Measurements from ENCODE around the gene TRMT61A.

TRMT61A gene

DNA sequence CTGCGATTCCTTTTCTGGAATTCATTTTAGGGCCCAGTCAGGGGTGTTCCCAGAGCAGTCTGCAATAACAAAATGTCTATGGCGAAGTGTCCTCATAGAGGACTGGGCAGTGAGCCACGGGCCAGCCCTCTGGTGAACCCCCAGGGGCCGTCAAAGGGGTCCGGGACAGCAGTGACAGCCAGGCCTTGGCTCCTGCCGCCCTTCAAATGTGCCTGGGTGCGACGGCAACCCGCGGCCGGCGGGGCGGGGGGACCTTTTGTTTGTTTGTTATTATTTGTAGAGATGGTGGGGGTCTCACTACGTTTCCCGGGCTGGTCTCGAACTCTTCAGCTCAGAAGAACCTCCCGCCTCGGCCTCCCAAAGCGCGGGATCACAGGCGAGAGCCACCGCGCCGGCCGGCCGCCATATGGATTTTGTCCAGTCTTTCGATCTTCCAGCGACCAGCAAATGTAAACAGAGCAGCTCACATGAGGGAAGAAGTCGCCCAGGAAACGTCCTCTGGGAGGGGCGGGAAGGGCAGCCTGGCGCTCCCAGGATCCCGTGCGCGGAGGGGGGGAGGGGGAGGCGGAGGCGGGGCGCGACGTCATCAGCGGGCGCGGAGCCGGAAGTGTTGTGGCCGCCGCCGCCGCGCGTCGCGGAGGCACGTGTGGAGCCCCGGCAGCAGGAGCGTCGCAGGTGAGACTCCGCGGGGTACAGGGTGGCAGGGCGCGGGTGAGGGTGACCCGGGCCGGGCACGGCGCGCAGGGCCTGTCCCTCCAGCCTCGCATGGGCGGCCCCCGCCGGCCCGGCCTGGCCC lies at the start of gene TRMT61A:
Gene TRMT61A (plus strand): TSS at position 610 of the 796 bp plus-strand sequence. CDS start 783 bp downstream, outside the sequence.
- DNase-seq (ENCODE audit: low read depth), result peak; percentile 69

DNA sequence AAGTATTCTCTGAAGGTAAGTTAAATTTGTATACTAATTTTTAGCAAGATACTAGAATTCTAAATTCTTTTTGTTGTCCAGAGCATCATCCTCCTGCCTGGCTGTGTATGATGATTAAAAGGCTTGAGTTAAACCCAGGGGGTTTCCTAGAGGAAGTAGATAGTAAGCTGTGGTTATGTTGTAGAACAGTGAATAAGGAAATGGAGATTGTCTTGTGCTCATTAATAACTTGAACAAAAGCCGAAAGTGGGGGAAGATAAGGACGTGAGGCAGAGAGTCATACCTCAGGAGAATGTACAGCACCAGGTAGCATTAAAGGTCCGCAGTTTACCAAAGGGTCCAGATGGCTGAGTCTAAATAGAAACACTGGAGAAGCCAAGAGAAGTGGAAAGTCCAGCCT lies 48.4 kb upstream of the TRMT61A start:
- DNase-seq (ENCODE audit: low read depth), result no peak

DNA sequence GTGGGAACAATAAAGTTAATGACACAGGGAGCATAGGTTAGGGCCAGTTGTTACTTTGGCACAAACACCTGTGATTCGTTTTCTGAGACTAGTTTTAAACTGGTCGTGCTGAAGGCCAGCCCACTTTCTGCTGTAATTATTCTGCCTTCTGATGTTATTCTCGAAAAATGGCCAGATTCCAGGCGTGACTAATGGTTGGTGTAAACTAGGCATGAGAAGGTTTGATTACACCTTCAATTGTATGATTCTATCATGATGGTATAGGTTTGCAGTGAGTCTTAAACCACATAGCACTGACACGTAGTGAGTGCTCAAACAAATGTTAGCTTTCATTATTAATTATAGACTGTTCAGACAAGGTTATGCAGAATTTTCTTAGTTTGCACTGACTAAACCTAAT lies 45.4 kb upstream of the TRMT61A start:
- DNase-seq (ENCODE audit: low read depth), result no peak

DNA sequence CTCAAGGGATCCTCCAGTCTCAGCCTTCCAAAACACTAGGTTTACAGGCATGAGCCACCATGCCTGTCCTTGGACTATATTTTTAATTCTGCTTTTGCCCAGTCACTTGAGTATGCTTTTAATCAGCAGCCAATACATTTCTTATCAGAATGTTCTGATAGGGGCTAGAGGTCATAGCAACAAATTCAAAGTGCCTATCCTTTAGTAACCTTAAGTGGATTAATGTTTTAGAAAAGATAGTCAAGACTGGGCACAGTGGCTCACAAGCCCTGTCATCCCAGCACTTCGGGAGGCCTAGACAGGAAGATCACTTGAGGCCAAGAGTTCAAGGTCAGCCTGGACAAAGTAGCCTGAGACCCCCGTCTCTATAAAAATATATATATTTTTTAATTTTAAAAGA lies 43.5 kb upstream of the TRMT61A start:
- no peak for DNase-seq (ENCODE audit: low read depth)

DNA sequence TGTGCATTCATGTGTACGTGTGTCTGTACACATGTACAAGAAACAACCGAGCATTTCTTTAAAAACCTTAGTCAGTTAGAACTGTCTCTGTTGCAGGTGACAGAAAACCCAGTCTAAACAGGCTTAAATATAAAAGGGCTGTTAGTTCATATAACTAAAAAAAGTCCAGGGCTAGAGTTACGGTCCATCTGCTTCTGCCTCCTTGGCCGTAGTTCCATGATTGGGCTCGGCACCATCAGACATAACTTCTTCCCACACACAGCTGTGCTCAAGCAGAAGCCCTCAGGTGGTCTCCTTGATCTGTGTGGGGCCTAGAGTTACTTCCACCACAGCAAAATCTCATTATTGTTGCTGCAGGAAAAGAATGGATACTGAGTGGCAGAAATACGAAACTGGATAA lies 40.9 kb upstream of the TRMT61A start:
- DNase-seq (ENCODE audit: low read depth), result no peak

DNA sequence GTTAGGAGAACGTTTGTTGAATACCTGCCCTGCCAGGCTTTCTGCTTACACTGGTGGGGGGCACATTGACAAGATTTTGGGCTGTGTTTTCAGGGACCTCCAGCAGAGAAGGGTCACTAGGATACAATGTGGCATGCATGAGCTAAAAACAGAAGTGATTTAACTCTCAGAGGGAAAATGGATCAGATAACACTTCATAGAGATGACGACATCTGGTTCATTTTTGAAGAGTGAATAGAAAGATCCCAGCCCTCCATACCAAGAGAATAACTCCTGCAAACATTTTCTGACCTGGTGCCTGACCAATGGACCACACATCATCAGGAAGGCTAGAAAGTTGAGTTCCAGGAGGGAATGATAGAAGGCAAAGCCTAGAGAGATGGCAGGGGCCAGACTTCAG lies 40.0 kb upstream of the TRMT61A start:
- DNase-seq (ENCODE audit: low read depth), result no peak

DNA sequence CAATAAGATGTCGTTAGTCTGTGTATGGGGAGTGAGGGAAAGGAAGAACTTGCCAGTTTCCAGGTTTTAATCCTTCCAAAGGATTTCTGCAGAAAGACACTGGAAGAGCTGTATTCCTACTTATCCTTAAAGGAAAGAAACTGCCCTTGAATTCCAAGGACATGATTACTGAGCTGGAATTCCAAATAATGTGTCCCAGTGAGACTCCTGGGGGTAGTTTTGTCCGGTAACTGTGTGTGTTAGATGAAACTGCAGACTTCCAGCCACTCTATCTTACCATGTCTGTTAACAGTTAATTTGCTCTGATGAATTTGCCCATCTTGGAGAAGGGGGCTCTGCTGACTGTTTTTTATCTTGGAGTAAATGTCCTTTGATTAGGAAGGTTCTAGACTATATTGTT lies 39.4 kb upstream of the TRMT61A start:
- no peak for DNase-seq (ENCODE audit: low read depth)

DNA sequence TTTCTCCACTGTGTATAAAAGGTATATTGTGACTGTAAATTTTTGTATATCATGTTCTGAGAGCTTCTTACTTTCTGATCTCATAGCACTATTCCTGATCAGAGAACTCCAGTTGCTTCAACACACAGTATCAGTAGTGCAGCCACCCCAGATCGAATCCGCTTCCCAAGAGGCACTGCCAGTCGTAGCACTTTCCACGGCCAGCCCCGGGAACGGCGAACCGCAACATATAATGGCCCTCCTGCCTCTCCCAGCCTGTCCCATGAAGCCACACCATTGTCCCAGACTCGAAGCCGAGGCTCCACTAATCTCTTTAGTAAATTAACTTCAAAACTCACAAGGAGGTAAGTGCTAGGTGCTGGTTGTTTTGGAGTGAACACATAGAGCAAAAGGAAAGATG lies 37.3 kb upstream of the TRMT61A start:
- no peak for DNase-seq (ENCODE audit: low read depth)

DNA sequence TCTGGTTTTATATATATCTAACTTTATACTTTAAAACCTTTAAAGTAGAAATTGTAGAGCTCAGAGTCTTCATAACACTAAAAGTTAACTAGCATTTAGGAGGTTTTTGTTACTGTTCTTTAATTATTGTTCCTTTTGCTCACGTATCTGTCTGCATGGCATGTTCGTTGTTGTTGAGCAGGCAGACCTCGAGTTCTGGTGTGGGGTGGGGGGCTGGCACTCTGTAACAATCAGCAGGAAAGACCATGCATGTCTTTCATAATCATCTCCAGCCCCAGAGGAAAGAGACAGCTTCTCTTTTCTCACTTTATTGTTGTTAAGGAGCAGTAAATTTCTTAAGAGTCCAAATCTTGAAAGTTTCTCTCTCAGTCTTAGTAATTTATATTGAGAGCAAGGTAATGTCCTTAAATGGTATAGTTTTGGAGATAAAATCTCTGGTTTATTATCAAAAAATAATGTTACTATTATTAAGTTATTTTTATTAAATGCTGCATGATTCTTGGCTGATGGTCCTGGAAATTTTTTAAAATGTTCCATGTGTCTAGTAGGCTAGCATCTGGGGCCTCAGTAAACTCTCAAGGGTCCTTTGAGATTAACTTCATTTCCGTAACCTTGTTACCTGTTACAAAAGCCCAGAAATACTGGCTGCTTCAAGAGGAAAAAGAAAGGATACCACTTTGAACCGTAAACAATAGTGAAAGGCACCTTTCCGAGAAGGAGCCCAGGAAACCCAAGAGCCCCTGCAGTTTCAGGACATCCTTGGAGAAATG lies 36.7 kb upstream of the TRMT61A start:
- no peak for DNase-seq (ENCODE audit: low read depth)

DNA sequence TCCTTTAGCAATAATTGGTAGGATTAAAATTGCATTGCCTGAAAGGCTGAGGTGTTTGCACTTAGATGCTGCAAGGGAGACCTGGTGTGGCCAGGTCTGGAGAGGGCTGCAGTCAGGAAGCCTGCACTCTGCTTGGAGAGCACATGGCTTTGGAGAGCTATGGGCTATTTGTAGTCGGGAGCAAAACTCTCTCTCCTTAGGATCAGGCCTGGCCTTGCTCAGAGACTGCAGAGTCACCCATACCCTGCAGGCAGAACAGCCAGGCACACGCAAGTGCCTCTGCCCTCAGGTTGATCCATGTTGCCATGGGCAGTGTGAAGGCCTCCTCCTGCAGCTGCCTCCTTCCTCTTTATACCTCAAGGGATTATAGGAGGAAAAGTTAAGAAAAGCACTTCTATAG lies 33.1 kb upstream of the TRMT61A start:
- DNase-seq (ENCODE audit: low read depth), result no peak

DNA sequence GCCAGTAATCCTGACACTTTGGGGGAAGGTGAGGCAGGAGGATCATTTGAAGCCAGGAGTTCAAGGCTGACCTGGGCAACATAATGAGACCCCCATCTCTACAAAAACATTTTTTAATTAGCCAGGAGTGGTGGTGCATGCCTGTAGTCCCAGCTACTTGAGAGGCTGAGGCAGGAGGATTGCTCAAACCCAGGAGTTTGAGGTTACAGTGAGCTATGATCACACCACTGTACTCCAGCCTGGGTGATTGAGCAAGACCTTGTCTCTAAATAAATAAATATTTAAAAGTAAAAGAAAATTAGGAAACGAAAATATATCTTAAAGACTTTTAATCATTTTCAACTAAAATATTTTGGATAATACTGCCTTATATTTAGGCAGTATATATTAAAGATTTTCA lies 32.2 kb upstream of the TRMT61A start:
- DNase-seq (ENCODE audit: low read depth), result no peak

DNA sequence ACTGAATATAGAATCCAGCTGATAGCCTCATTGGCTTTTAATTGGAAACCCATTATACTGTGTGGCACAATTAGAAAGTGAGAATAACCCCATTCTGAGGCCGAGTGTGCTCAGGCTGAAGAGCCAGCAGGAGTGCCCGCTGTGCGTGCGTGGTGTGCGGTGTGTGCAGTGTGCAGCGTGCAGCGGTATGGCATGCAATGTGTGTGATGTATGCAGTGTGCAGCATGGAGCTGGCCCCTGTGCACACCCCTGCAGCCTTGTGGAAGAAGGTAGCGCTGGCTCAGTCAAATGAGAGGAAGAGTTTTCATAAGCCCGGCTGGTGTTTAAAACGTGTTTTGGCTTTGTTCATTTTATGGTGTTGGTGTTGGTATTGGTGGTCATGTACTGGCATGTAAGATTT lies 29.3 kb upstream of the TRMT61A start:
- no peak for DNase-seq (ENCODE audit: low read depth)

DNA sequence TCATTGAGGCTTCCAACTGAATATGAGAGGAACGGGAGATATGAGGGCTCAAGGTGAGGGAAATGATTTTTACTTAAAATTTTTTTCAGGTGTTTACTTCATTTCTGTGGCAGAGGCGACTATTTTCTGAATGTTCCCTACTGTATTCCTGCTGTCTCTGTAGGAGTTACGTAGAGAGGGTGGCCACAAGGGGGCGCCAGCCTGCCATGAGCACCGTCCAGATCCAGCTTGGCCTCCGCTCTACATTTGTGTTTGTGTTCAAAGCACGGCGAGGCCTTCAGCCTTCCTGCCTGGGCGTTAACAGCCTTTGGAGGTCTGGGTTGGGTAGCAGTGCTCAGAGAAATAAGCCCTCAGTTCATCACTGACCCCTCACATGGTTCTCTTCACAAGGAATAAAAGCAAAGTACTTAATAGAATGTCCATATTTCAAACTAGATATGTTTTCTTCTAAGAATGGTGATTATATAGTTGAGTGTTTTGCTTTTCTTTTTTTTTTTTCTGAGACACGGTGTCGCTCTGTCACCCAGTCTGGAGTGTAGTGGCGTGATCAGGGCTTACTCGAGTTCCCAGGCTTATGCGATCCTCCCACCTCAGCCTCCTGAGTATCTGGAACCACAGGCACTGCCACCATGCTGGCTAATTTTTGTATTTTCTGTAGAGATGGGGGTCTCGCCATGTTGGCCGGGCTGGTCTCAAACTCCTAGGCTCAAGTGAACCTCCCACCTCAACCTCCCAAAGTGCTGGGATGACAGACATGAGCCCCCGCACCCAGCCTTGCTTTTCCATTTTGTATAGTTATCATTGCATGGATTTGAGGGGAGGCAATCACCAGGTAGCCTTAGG lies 28.6 kb upstream of the TRMT61A start:
- peak; percentile 66 for DNase-seq (ENCODE audit: low read depth)

DNA sequence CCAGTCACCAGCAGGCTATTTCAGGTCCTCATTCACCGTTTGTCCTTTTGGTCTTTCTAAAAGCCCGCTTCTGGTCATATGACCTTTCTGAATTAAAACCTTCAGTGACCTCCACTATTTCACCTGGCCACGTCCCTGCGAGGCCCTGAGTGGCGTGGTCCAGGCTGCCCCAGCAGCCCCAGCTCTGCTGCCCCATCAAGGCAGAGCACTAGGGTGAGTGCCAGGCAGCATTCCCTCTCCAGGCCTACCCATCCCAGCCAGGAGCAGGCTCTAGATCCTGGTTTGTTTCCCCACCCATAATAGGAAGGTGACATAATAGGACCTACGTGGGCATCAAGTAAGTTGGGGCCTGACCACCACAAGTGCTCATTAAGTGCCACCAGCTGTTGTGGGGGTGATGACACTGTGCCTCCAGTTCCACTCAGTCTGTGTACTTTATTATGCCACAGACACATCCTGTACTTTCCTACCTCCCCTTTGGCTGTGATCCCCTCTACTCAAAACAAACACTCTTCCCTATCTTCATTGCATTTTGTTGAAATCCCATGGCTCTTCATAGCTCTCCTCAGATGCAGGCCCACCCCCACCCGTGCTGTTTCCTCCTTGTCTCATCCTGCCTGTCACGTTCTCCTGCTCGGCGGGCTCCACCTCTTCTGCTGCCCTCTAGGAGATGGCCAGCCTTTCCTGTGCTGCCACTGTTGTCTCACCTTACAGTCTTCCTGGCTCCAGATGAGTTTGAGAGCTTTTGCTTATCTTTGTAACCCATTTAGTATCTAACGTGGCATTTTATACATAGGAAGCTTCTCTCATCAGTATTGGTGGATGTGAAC lies 27.7 kb upstream of the TRMT61A start:
- DNase-seq (ENCODE audit: low read depth), result no peak

DNA sequence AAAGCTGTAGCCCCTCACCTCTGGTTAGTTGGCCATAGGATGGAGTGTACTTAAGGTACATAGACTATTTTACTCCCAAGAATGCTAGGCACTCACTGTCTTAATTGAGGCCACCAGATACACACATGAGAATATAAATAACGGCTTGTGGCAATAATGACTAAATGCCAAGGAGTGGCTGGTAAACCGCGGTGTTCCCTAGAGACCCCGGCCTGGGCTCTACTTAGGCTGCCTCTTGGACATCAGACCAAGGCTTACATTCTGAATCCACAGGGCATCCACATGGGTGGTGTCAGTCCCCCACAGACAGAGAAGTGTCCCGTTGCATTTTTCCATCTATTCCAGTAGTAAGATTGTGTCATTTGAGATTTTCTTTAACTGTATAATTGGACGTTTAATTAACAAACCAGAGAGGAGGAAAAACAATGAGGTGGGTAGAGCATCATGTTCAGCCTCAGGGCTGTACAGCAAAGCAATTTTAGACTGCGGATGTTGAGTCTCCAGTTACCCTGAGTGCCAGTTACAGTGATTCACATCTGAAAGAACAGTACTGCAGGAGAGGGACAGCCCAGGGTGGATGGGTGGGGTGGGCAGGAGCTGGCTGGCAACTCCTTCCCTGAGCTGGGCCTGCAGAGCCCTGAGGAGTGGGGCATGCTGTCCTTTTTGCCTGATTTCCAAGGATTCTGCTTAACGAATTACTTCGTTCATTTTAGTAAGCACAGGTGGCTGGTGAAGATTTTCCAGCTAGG lies 26.9 kb upstream of the TRMT61A start:
- DNase-seq (ENCODE audit: low read depth), result no peak

DNA sequence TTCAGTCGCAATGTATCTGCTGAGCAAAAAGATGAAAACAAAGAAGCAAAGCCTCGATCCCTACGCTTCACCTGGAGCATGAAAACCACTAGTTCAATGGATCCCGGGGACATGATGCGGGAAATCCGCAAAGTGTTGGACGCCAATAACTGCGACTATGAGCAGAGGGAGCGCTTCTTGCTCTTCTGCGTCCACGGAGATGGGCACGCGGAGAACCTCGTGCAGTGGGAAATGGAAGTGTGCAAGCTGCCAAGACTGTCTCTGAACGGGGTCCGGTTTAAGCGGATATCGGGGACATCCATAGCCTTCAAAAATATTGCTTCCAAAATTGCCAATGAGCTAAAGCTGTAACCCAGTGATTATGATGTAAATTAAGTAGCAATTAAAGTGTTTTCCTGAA lies 26.1 kb upstream of the TRMT61A start:
- DNase-seq (ENCODE audit: low read depth), result no peak

DNA sequence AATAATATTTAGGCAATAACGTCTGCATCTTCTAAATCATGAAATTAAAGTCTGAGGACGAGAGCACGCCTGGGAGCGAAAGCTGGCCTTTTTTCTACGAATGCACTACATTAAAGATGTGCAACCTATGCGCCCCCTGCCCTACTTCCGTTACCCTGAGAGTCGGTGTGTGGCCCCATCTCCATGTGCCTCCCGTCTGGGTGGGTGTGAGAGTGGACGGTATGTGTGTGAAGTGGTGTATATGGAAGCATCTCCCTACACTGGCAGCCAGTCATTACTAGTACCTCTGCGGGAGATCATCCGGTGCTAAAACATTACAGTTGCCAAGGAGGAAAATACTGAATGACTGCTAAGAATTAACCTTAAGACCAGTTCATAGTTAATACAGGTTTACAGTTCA lies 25.7 kb upstream of the TRMT61A start:
- DNase-seq (ENCODE audit: low read depth), result no peak

DNA sequence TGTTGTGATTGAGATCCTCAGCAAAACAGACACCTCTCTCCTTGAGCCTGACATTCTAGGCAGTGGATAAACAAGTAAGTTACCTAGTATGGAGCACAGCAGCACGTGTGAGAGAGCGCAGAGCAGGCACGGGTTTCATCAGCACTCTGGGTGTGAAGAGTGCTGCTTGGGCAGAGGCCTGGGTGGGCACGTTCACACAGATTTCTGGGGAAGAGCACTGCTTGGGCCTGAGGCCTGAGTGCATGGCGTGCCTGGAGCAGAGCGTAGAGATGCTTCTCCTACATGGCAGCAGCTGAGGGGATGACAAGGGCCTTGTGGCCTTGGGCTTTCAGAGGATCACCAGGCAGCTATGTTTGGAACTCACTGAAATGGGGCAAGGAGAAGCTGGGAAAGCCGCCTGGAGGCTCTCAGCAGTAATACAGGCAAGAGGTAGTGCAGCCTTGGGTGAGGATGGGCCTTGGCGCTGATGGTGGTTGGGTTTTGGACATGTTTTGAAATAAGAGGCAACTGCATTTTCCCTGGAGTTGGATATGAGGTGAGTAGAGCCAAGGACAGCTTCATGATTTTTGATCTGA lies 23.9 kb upstream of the TRMT61A start:
- DNase-seq (ENCODE audit: low read depth), result no peak

DNA sequence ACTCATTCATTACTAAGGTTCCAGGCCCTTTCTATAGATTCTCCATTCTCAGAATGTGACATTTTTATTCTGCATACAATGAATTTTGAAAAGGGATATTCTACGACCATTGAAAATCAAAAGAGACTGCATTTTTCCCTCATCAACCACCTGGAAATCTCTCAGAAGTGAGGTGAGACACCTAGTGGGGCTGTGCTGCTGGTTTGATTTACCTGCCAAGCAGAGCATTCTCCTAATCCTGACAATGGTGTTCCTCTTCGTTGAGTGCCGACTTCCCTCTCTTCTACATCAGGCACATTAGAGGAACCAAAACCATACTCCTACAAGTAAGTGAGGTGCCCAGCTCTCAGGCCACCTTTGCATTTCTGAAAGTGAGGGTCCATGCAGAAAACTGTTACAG lies 21.2 kb upstream of the TRMT61A start:
- no peak for DNase-seq (ENCODE audit: low read depth)

DNA sequence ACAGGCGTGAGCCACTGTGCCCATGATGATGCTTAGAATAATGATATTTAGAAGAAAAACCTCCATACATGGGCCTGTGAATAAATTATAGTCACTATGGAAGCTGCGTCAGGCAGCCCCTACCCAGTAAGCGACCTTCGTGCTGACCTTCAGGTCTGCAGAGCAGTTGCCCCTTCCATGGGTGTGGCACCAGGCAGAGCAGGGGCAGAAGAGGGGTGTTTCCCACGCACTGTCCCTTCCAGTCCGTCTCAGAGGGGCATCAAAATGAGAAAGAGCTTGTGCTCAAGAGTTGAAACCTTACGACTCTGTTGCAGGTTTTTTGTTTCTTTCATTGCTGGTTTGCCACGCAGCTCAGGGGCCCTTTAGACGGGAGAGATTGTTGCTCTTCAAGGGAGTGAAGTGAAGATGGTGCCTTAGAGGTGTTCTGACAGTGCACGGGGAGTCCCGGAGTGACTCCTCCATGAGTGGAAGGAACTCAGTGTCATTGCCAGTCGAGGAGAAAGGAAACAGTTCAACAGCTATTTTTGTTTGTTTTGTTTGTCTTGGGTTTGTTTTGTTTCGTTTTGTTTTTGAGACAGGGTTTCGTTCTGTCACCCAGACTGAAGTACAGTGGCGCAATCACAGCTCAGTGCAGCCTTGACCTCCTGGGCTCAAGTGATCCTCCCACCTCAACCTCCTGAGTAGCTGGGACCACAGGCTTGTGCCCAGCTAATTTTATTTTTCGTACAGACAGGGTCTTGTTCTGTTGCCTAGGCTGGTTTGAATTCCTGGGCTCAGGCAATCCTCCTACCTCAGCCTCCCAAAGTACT lies 20.3 kb upstream of the TRMT61A start:
- DNase-seq (ENCODE audit: low read depth), result no peak
